OCI-LY3 (cell line): Measurements from ENCODE around the gene HCRT.

Experiments used
- EZH2phosphoT487 ChIP-seq: fragments of 200-600 bp; shearing (Covaris generic); IDR thresholded peaks from 2 replicates; pipeline ENCODE4 v1.6.1; 2018; ENCODE audit warnings: antibody characterized with exemption, mixed run types, low read depth
- TF ChIP-seq, protein P1 (sequence below): fragments of 200-600, 300-600 bp; sonication (generic); IDR thresholded peaks from 2 replicates; pipeline ENCODE4 v1.5.1; 2014; ENCODE audit warnings: antibody characterized with exemption, low read length, low read depth

DNA sequence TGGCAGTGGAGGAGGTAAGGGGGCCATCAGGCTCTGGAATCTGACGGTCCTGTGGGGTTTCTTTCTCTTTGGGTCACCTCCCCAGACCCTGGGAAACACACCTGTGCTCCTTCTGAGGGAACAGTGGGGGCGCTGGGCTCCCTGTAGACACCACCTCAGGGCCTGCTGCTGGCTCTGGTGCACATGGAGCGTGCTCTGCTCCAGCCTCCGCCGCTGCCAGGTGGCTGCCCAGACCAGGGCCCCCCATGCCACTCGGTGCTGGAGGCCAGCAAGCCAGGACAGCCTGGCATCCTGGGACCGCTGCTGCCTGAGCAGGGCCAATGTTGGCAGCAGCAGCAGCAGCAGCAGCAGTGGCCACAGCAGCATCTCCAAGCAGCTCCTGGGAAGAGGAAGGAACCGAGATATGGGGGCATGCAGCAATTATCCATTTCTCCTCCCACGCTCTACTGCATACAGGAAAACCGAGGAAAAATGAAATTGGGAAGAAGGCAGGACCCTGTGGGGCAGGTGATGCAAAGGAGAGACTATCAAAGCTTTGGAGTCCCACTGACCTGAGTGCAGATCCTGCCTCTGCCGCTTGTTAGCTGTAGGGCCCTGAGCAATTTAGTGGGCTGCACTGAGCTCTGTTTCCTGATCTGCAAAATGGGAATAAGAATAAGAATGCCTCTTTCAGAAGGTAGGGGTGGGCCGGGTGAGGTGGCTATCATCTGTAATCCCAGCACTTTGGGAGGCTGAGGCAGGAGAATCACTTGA is 8.1 kb upstream of the HCRT start:
- TF ChIP-seq, protein P1, sequence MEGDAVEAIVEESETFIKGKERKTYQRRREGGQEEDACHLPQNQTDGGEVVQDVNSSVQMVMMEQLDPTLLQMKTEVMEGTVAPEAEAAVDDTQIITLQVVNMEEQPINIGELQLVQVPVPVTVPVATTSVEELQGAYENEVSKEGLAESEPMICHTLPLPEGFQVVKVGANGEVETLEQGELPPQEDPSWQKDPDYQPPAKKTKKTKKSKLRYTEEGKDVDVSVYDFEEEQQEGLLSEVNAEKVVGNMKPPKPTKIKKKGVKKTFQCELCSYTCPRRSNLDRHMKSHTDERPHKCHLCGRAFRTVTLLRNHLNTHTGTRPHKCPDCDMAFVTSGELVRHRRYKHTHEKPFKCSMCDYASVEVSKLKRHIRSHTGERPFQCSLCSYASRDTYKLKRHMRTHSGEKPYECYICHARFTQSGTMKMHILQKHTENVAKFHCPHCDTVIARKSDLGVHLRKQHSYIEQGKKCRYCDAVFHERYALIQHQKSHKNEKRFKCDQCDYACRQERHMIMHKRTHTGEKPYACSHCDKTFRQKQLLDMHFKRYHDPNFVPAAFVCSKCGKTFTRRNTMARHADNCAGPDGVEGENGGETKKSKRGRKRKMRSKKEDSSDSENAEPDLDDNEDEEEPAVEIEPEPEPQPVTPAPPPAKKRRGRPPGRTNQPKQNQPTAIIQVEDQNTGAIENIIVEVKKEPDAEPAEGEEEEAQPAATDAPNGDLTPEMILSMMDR: no peak
- TF ChIP-seq EZH2phosphoT487: no peak
